HPDE6-E6E7 (cell line): ENCODE results near the gene GAREM1.
"Not testable (repeated sequence)": the region's sequence is repeated elsewhere in the genome, so short reads cannot be mapped to it uniquely, and the experiment has no call there.

Experiments used
- DNase-seq: peaks from one replicate; pipeline ENCODE4 v3.0.0; 2011; ENCODE audit warnings: missing footprints; ENCODE audit errors: extremely low spot score

GAREM1 gene

DNA sequence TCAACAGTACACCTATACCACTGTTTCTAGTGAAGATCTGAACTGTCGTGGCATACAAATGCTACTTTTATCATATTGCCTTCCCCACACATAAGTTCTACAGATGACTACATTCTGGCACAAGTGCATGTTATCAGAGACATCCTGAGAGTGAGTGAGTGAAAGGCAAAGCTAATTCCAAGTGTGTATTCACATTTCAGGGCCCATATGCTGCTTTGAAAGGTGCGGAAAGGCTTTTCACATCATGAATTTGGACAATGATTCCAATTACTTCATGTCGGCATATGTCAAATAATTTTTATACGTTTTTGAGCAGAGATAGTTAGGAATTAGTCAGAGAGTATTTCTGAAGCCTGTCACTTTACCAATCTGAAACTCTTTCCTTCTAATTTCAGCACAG lies 101.7 kb downstream of the GAREM1 start:
- DNase-seq, result no peak

DNA sequence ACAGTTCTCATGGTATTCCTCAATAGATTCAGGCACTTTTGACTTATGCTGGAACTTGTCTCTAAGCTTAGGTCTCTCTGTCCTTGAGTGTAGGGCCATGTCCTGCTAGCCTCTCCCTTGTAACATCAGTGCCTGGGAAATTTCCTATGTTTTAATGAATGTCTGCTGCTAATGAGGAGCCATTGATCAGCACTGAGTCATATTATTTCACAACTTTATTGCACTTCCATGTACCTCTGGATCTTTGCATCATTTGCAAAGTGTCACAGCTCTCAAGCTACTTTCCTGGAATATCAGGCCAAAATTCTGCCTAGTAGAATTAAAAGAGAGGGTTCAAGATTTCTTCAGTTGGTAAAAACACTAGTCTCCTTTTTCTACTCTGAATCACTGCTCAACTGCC lies 102.5 kb downstream of the GAREM1 start:
- DNase-seq, result no peak

DNA sequence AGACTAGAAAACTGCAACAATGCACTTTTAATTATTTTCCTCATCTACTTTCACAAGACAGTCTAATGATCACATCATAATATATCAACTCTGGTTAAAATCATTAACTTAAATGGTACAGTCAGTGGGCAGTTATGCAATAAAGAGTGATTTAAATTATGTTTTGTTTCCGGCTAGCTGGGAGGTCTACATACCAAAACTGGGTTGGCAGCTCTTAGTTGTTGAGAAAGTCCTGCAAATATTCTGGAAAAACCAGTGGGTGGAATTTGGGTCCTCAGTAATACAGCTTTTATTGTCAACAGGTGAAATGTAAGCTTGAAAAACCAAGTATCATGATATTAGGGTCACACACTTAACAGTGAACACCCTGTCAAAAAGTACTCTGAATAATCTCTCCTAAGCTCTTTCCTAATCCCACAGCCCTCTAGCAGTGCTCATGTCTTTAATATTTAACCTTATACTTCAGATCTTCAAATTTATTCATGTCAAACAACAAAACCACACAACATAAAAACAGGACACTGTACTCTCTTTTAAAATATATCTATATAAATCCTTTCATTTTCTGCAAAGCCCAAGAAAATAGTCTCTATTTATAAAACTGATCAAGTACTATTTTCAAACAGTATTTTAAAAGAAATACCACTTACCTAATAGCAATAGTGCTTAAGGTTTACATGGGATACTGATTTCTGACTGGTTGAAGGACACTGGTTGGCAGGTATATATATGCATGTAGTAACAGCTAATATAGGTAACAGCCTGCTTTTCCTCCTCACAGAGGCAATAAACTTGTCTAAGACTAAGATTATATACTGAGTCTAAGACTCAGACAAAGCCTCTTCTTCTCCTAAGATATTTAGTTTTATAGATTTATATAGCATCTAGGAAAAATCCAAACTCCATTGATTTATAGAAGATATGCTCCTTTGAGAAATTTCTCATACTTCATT lies 103.8 kb downstream of the GAREM1 start:
- no peak for DNase-seq

DNA sequence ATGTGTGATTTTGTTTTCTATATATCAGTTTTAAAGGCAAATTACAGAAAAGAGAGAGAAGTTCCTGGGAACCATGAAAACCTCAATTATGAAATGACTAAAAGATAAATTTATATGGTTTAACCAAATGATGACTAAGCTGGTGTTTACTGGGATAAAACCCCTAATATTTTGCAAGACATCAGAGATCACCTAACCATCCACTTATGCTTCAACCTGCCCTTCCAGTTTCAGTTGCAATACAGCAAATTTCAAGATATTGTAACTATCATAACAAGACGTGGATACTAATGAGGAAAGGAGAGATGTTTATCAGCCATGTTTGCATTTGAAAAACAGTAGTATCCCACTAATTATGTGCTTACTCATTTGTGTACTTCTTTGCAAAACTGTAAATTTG lies 108.2 kb downstream of the GAREM1 start:
- DNase-seq, result no peak

DNA sequence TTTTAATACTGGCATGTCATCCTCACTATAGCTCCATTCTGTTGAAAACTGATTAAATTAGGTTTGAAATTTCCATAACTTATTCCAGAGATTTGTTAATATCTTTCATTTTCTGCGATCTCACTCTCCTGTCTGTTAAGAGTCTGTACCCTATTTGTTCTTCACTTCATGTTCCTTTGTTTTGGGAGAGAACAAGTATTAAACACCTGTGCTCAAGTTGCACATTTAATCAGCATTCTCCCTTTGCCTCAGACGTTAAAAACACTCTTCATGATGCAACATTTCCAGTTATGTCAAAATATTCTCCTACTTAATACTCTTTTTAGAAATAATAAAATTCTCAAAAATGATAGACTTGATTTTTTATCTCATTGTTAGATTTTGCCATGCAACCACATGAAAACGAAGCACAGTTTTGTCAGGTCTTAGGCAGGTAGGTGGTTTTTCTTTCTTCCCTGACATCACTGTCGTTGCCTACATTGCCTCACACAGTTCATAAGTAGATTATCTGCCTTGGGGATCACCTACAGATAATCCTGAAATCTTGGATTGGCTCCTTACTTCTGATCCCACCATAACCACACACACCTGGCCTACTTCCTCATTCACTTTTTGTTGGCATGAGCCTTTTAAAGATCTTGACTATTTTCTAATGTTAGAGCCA lies 109.9 kb downstream of the GAREM1 start:
- DNase-seq, result no peak

DNA sequence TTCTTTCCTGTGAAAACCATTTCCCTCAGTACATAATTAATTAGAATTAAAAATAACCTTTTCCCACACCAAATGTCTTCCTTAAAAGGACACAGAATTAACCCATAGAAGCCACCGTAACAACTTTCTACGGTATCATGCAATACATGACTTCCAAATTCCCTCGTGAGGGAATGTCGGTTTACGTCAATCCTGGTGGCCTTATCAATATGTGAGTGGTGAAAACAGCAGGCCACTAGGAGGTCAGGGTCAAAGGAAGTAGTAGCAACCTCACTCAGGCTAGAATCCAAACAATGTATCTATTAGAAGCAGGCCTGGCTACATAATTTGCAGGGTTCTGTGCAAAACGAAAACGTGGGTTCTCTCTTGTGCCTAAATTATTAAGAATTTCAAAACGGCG lies 112.2 kb downstream of the GAREM1 start:
- DNase-seq, result no peak

DNA sequence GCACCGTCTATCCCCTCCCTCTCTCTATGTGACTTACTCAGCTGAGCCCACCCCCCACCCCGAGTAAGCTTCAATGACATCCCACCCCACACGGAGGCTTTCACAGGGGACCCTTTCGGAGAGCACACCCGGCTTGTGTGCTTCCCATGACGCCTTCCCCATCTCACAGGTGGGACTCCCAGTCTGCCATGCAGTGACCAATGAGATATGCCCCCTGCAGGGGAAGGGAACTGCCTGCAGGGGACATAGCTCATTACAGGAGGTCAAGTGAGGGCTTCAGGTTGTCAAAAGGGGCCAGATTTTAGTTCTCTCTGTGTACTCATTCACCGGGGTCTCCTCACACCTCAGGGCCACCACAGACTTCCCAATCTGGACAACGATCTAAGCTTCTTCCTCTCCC lies 112.6 kb downstream of the GAREM1 start:
- DNase-seq, result no peak

DNA sequence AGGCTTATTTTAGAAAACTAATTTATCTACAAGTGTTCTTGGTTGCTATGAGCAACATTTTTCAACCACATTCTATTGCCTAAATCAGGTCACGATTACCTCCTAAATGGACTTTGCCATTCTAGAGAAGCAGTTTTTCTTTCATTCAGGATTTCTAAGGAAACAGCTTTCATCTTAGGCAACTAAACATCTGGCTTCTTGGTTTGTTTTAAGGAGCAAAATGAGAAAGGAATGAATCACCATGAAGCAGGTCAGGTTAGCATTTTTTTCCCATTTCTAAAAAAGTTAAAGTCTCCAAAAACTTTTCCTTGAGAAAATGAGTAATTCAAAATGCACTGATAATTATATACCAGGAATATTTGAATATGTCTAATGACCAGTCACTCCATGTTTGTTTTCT lies 114.8 kb downstream of the GAREM1 start:
- DNase-seq, result no peak

DNA sequence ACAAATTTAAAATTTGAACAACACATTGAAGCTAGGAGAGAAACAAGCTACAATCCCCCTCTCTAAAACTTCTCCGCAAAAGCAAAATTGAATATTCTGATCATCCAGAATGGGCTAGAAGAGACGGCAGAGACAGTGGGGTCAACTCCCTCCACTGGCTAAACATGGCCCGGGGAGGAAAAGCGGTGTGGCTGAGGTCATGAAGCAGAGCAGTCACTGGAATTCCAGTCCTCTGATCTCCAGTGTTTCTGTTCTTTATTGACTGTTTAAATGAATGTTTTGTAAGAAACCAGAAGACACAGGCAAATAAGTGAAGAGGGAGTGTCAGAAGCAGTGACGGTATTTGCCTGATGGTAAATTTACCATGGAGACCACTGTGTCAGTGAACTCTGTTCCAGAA lies 116.2 kb downstream of the GAREM1 start:
- DNase-seq, result no peak

DNA sequence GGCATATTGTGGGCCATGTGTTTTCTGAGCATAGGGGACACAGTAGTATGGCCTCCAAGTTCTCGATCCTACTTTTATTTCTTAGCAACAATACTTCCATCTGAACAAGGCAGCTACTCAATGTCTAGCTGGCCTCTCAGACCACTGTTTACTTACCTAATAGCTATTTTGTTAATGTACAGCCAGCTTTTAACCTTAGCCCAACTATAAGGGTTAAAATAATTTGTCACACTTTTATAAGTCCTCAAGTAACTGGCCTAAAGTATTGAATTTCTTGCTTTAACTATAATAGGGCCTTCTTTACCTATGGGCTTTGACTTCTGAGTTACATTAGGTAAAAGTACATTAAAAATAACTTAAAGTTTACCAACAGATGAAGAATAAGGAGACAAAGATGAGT lies 117.4 kb downstream of the GAREM1 start:
- no peak for DNase-seq

DNA sequence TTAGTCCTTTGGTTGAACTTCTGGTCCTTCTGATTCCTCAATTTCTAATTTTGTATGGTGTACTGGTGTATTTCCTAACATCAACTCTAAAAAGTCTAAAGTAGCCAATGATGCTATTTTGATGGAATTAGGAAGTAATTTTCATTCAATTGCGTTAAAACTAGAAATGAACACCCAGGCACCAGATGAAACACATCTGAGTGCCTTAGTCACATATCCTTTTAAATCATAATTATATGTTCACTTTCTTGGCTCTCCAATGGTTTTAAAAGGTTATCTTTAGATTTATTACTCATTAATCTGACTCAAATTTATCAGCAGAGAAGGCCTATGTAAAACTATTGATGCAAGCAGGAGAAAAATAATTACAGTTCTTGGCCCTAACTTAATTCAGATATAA lies 119.7 kb downstream of the GAREM1 start:
- DNase-seq, result no peak

DNA sequence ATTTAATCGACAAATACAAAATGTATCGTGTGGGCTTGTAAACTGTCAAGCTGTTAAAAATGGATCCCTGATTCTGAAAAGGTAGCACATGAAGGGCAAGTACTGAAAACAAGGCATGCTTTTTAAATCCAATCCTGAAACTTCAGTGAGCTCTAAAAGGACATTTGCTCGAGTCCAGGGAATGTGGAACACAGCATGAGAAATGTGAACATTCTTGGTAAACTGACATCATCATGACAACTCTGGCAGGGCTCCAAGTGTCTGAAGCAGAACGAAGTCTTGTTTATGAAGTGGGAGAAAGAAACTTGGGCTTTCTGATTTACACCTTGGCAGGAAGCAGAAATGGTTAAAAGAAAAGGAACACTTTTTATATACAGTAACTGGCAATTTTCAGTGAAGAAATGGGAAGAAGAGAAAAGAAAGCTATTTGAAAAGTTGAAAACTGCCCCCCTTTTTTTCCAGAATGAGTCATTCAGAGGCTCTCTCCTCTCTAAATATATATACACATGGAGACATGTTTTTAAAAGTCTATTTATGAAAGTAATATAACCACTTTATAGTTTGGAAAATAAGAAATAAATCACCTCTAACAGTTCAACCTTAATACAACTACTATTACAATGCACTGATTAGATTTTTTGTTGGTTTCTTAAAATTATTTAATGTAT lies 120.8 kb downstream of the GAREM1 start:
- DNase-seq, result peak; percentile 40

DNA sequence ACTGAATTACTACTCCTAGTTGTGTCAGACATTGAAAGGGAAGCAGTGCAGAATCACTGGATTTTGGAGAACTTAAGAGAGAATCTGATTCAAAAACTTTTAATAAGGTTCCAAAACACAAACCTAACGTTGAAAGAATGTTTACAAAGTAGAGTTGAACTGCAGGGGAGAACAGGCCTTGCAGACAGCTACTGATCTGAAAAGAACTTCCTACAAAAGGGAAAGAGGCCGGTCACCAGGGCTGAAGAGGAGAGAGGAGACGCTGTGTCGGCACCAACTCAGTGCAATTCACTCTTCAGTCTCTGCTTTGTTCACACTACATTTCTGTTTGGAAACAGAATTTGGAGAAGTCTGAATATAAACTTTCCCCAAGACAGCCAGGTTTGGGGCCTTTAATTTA lies 124.0 kb downstream of the GAREM1 start:
- no peak for DNase-seq

DNA sequence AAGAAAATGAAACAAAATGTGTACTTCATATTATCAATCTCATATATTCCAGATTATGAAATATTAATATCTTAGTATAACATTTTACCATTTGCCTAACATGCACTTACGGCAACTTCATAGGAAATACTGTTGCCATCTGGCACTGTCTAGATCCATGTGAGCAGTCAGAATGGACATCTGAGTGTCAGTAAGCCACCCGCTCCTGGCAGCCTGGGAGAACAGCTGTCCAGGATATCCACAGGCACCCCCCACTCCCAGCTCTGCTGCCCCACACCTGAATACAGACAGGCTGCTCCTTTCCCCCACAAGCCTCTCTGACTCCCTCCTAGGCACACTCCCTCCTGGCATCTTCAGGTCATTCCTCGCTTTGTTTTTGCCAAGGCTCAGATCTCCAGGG lies 127.0 kb downstream of the GAREM1 start:
- DNase-seq, result no peak

DNA sequence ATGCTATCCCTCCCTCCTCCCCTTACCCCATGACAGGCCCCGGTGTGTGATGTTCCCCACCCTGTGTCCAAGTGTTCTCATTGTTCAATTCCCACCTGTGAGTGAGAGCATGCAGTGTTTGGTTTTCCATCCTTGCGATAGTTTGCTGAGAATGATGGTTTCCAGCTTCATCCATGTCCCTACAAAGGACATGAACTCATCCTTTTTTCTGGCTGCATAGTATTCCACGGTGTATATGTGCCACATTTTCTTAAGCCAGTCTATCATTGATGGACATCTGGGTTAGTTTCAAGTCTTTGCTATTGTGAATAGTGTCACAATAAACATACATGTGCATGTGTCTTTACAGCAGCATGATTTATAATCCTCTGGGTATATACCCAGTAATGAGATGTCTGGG lies 129.6 kb downstream of the GAREM1 start:
- not testable (repeated sequence) for DNase-seq

DNA sequence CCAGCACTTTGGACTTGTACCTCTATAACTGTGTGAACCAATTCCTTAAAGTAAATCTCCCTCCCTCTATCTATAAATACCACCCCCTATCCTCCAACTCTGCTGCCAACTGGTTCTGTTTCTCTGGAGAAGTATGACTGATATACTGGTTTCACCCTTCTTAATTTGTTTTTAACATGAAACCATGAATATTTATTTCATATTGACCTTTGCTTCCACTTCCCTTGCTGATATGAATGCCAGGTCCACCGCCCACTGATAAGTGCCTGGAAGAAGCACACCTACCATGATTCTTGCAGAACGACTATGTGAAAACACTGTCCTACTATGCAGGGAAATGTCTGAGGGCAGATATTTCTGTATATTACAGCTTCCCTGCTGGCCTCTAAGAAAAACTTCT lies 131.6 kb downstream of the GAREM1 start:
- DNase-seq, result no peak

DNA sequence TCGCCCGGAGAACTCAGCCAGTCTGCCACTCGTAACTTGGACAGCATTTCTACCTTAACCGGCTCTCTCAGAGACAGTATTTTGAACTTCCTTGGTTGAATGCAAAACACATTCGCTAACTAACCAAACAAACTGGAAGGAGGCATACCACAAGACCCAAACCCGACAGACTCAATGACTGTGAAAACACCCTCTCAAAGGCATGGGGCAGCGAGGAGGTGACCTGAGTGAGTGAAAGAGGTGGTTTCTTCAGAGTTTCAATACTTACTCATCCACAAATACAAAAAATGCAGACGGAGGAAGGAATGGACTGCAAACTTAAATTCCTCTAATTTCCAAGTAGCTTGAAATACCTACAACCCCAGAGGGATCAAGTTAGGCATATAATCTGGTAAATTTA lies 132.9 kb downstream of the GAREM1 start:
- no peak for DNase-seq

DNA sequence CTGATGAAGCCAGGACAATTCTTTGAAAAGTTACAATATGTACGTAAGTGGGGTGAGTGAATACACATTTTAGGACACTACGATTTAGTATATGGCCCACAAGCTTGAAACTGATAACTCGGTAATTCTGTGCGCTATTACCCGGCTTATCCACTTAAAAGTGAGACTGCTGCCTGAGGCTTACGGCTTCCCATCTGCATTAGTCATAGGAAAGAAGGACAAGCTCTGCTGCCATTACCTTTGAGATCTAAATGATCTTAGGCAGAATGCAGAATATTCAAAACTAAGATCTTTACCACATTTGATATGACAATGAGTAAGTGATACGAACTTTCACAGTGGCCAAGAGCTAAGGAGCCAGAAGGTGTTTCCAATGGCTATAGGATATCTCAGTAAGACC lies 133.3 kb downstream of the GAREM1 start:
- no peak for DNase-seq

DNA sequence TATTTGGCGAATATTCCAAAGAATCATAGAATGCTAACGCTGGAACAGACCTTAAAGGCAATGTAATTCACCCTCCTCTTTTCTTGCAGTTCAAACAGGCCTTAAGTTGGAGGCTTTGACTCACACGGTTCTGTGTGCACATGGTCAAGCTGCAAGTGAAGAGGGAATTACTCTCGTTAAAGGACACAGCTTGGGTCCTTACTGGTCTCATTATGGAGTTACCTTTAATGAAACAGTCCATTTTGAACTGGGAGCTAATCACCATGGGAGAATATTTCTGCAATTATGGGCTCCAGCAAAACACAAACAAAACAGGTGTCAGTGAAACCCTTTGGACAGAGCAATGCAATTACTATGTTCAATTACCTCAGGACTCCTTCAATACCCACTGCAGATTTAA lies 135.5 kb downstream of the GAREM1 start:
- DNase-seq, result no peak

DNA sequence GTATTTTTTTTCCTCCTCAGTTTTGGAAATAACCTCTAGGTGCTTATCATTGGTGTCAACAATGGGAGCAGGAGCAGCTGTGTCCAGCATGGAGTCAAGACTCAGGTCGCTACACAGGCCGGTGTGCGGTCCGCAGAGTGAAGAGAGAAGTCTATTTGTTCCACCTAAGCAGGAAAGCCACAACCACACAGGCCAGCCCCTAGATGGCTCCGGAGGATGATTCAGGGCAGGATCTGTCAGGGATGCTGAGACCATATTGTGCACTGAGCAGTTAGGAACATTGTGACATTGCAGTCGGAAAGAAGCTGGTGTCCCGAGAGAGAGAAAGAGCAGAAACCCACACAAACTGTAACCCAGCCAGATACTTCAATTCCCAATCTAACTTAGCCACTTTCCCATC lies 136.9 kb downstream of the GAREM1 start:
- DNase-seq, result no peak

DNA sequence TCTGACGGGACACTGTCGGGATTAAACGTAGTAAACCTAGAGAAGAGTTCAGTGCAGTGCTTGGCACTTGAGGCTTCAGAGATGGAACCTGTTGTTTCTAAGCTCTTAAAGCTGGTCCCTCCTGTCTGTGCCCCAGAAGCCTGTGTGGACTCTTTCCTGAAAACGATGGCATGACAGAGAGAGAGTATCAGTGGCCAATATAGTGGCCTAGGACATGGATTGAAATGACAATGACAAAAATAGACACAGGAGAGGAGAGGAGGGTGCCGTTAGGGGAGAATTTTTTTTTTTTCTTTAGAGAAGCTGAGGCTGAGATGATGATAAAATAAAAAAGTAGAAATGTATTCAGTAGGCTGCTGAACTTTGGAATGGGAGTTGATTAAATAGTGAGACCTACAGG lies 138.0 kb downstream of the GAREM1 start:
- no peak for DNase-seq

DNA sequence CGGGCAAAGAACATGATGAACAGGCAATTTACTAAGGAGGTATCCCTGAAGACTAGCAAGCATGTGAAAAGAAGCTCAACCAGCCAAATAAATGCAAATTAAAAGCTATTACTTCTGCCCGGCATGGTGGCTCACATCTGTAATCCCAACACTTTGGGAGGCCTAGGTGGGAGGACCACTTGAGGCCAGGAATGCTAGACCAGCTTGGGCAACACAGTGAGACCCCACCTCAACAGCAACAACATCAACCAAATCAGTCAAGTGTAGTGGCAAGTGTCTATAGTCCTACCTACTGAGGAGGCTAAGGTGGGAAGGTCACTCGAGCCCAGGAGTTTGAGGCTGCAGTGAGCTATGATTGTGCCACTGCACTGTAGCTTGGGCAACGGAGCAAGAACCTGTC lies 141.7 kb downstream of the GAREM1 start:
- no peak for DNase-seq

DNA sequence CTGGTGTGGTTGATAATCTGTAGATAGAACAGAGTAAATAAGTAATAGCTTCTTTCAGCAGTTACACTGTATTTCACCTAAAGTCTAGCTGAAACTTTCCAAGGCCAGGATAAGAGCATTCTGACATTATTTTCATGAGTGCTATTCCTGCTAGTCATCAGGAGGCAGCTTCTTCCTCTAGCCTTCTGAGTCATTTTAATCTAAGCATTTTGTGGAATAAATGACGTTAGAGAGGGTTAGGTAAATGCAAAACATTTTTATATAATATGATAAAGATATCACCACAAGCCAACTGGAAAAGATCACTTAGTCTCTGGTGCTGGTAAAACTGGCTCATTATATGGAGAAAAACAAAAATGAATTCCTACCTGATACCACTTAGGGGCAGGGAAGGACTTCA lies 142.3 kb downstream of the GAREM1 start:
- no peak for DNase-seq
